DND-41 (cell line): ENCODE results near the gene USP1.

Experiments used
- EZH2 ChIP-seq: IDR thresholded peaks from 3 replicates; pipeline ENCODE4 v1.6.1; 2012; ENCODE audit warnings: borderline replicate concordance, low read depth, mild to moderate bottlenecking, moderate library complexity, low read length, inconsistent platforms; ENCODE audit not compliant: severe bottlenecking
- TF ChIP-seq, protein P1 (sequence below): IDR thresholded peaks from 2 replicates; pipeline ENCODE4 v1.5.1; 2012; ENCODE audit warnings: borderline replicate concordance, low read length, moderate library complexity, mild to moderate bottlenecking; ENCODE audit not compliant: poor library complexity, severe bottlenecking; ENCODE audit errors: extremely low read depth

DNA sequence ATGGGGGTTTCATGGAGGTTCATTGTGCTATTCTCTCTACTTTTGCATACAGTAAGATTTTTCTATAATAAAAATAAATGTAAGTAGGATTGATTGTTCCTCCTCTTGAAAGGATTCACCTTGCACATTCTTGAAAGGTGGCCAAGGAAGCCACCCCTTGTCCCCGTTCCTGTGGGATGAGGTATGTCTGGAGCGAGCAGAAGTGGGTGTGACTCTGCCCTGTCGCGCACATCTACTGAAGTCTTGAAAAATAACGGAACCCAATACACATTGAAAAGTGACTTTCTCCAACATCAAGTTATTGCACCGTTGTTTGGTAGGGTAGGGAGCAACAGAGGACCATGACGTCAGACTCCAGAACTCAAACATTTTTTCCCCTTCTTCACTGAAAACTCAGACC is 46.8 kb upstream of the USP1 start:
- TF ChIP-seq, protein P1, sequence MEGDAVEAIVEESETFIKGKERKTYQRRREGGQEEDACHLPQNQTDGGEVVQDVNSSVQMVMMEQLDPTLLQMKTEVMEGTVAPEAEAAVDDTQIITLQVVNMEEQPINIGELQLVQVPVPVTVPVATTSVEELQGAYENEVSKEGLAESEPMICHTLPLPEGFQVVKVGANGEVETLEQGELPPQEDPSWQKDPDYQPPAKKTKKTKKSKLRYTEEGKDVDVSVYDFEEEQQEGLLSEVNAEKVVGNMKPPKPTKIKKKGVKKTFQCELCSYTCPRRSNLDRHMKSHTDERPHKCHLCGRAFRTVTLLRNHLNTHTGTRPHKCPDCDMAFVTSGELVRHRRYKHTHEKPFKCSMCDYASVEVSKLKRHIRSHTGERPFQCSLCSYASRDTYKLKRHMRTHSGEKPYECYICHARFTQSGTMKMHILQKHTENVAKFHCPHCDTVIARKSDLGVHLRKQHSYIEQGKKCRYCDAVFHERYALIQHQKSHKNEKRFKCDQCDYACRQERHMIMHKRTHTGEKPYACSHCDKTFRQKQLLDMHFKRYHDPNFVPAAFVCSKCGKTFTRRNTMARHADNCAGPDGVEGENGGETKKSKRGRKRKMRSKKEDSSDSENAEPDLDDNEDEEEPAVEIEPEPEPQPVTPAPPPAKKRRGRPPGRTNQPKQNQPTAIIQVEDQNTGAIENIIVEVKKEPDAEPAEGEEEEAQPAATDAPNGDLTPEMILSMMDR, result no peak
- TF ChIP-seq EZH2, result no peak
